HFFc6 (cell line): ENCODE data around the gene PSMD6. TPM values are rescaled to one million over a fixed set of nuclear protein-coding genes. Genes with fewer than 3 reads are reported as not detected.
A peak's percentile ranks its signal among the peaks of the same experiment; 100 is the strongest.

Source experiments
- DNase-seq: peaks from one replicate; pipeline ENCODE4 v3.0.0-alpha.2; 2018
- H3K27ac Mint-ChIP-seq: 2 replicates; pipeline ENCODE4 v1.8.0; 2020; ENCODE audit warnings: mild to moderate bottlenecking, mixed read lengths
- H3K27me3 Mint-ChIP-seq: 2 replicates; pipeline ENCODE4 v1.8.0; 2021; ENCODE audit warnings: mild to moderate bottlenecking, moderate library complexity, mixed read lengths; ENCODE audit not compliant: insufficient read depth
- H3K36me3 Mint-ChIP-seq: 2 replicates; pipeline ENCODE4 v1.8.0; 2021; ENCODE audit warnings: low read depth, mixed read lengths
- H3K4me1 Mint-ChIP-seq: 2 replicates; pipeline ENCODE4 v1.8.0; 2020; ENCODE audit warnings: low read depth, mixed read lengths
- H3K4me3 Mint-ChIP-seq: 2 replicates; pipeline ENCODE4 v1.8.0; 2020; ENCODE audit warnings: mild to moderate bottlenecking, moderate library complexity, mixed read lengths
- H3K9me3 Mint-ChIP-seq: 2 replicates; pipeline ENCODE4 v1.8.0; 2020; ENCODE audit warnings: mild to moderate bottlenecking, mixed read lengths
- CTCF ChIP-seq: fragments of 200-600 bp; sonication (generic); IDR thresholded peaks from 2 replicates; pipeline ENCODE4 v1.5.0; 2021; ENCODE audit warnings: antibody characterized with exemption, mild to moderate bottlenecking
- total RNA-seq, 6 experiments: library from RNA; stranded (reverse); fragmentation: NEBNext Ultra II Directional; extraction: Animal tissue kit (Norgen Biotek cat#: 25700); gene quantifications; 2 replicates in 1 of 6; 3 replicates in 5 of 6; pipeline ENCODE4 v1.2.3, GENCODE V29; 2021

The PSMD6 gene
- total RNA-seq, 6 experiments from 2014 or later = 101 to 123 (median 113) TPM

- no peak for TF ChIP-seq CTCF
- no peak overlapping the region; the same call in 1 of the 2 replicates for H3K27ac Mint-ChIP-seq
- DNase-seq = no peak
- H3K9me3 Mint-ChIP-seq = no peaks in the 10 kb centered on the region
- H3K4me1 Mint-ChIP-seq = peaks cover 43% of the 10 kb centered on the region
- H3K27me3 Mint-ChIP-seq = 0 out of 2 replicates have a peak, but pooled peaks cover 2% of the 10 kb centered on the region
- peaks cover 46% of the 10 kb centered on the region for H3K36me3 Mint-ChIP-seq
- no peak overlapping the region for H3K4me3 Mint-ChIP-seq
Measured at GRCh38 chr3:64010199-64010598, 13.1 kb downstream of the PSMD6 start.

GRCh38 chr3:64009528-64009927, 13.8 kb downstream of the PSMD6 start:
- Mint-ChIP-seq H3K36me3 (peaks cover 39% of the 10 kb centered on the region), H3K4me3 (no peak overlapping the region), H3K27ac (peak overlapping the region; percentile 27)

GRCh38 chr3:64008487-64009351, 14.6 kb downstream of the PSMD6 start:
- no peak overlapping the region for H3K27ac Mint-ChIP-seq
- H3K27me3 Mint-ChIP-seq = 0 out of 2 replicates have a peak, but pooled peaks cover 2% of the 10 kb centered on the region

More at GRCh38 chr3:64009528-64009927, 13.8 kb downstream of the PSMD6 start:
- no peak for DNase-seq
- no peaks in the 10 kb centered on the region for H3K9me3 Mint-ChIP-seq
- 0 out of 2 replicates have a peak, but pooled peaks cover 2% of the 10 kb centered on the region for H3K27me3 Mint-ChIP-seq
- peaks cover 41% of the 10 kb centered on the region for H3K4me1 Mint-ChIP-seq
- TF ChIP-seq CTCF = no peak

GRCh38 chr3:64008017-64008416, 15.3 kb downstream of the PSMD6 start:
- Mint-ChIP-seq H3K4me3 (no peak overlapping the region), H3K27me3 (0 out of 2 replicates have a peak, but pooled peaks cover 2% of the 10 kb centered on the region), H3K36me3 (peaks cover 25% of the 10 kb centered on the region), H3K9me3 (no peaks in the 10 kb centered on the region), H3K27ac (no peak overlapping the region), H3K4me1 (peaks cover 36% of the 10 kb centered on the region)
- no peak for DNase-seq
- no peak for TF ChIP-seq CTCF

More at GRCh38 chr3:64008487-64009351, 14.6 kb downstream of the PSMD6 start:
- Mint-ChIP-seq H3K4me1 (peaks cover 36% of the 10 kb centered on the region), H3K36me3 (peaks cover 32% of the 10 kb centered on the region), H3K9me3 (no peaks in the 10 kb centered on the region), H3K4me3 (no peak overlapping the region)
- DNase-seq = no peak
- no peak for TF ChIP-seq CTCF

GRCh38 chr3:64003589-64003988, 19.7 kb downstream of the PSMD6 start:
- no peak overlapping the region for H3K27ac Mint-ChIP-seq
- H3K4me3 Mint-ChIP-seq = no peak overlapping the region
- H3K36me3 Mint-ChIP-seq = peaks cover 15% of the 10 kb centered on the region; the same call in 1 of the 2 replicates
- no peak for DNase-seq
- H3K9me3 Mint-ChIP-seq = no peaks in the 10 kb centered on the region
- no peak for TF ChIP-seq CTCF
- no peaks in the 10 kb centered on the region for H3K27me3 Mint-ChIP-seq
- H3K4me1 Mint-ChIP-seq = peaks cover 20% of the 10 kb centered on the region
